Testis (tissue), 3 donors: ENCODE data around the gene GNG2. TPM values are rescaled to one million over a fixed set of nuclear protein-coding genes. Genes with fewer than 3 reads are reported as not detected.

ENCODE experiments used
- DNase-seq: peaks from one replicate; pipeline ENCODE4 v3.0.0-alpha.2; 2019
- H3K27ac ChIP-seq, 2 donors: fragments of 200-600 bp; sonication (generic); one replicate each; pipeline ENCODE4 v1.5.1; 2019
- H3K27me3 ChIP-seq: fragments of 200-600 bp; sonication (generic); one replicate; pipeline ENCODE4 v1.5.1; 2019
- H3K36me3 ChIP-seq: fragments of 200-600 bp; sonication (generic); one replicate; pipeline ENCODE4 v1.5.1; 2017; ENCODE audit warnings: low read depth; ENCODE audit errors: missing control alignments
- H3K4me1 ChIP-seq: fragments of 200-600 bp; sonication (generic); one replicate; pipeline ENCODE4 v1.5.1; 2019
- H3K4me3 ChIP-seq, 2 donors: fragments of 200-600 bp; sonication (generic); one replicate each; pipeline ENCODE4 v1.5.1; 2017 to 2019
- H3K9me3 ChIP-seq: fragments of 200-600 bp; sonication (generic); one replicate; pipeline ENCODE4 v1.5.1; 2017
- POLR2A ChIP-seq: fragments of 450-650 bp; IDR thresholded peaks from one replicate; pipeline ENCODE4 v1.6.1; 2017; ENCODE audit warnings: antibody characterized with exemption, mild to moderate bottlenecking, moderate library complexity
- WGBS, 2 donors: methylation state at CpG; one replicate each; pipeline ENCODE4 v1.1.5; 2018; 5-methylcytosine and 5-hydroxymethylcytosine counted together
- intact Hi-C: fragments of 100-400 bp; cut with DNase I; formaldehyde crosslinking; loops from one replicate; pipeline ENCODE4 v1.15.1; 2023; ENCODE audit warnings: low total_unique reads
- polyA plus RNA-seq: library from polyadenylated mRNA; stranded (reverse); fragments of 350-450 nt; fragmentation: Illumina TruSeq; extraction: RNeasy Lipid Tissue Mini Kit (QIAGEN cat#74804); gene quantifications from one replicate; pipeline ENCODE4 v1.2.3, GENCODE V29; 2014; ENCODE audit warnings: low read depth, low replicate concordance; ENCODE audit not compliant: insufficient read depth
- total RNA-seq, 2 donors: library from RNA; depleted of rRNA; stranded (reverse); fragments of >200 nt; gene quantifications; one replicate each; pipeline ENCODE4 v1.2.3, GENCODE V29; 2016
- TF ChIP-seq, protein P1 (sequence below), 3 experiments: fragments of 450-650 bp in 2 of 3; fragments of 200-600 bp in 1 of 3; sonication (generic) in 1 of 3; IDR thresholded peaks; one replicate each; pipeline ENCODE4 v1.5.1; 2016 to 2019; ENCODE audit warnings: antibody characterized with exemption in 3 of 3, mild to moderate bottlenecking in 2 of 3, moderate library complexity in 1 of 3

Gene GNG2
- total and polyA plus RNA-seq, 3 donors from 2014 or later: 248 to 312 (median 250) TPM

DNA sequence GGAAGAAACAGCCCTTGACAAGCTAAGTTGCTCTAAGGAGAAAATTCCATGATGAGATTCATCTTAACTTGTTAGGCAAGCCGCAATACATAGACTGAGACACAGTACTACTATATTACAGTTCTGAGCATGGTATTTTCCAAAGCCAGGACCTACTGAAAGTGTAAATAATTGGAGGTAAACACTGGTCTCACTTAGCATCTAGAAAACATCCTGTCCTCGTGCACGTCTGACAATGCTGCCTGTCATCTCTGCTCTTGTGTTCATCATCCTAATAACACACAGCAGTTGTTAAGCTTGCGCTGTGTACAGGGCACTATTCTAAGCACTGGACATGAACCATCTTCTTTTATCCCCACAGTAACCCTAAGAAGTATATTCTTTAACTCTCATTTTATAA, 64.2 kb downstream of the GNG2 start:
- 81 to 89% methylated on average over 4 of the region's 4 CpGs for WGBS, 2 donors
- H3K27ac ChIP-seq: peak overlapping the region; percentile 10 to 46

DNA sequence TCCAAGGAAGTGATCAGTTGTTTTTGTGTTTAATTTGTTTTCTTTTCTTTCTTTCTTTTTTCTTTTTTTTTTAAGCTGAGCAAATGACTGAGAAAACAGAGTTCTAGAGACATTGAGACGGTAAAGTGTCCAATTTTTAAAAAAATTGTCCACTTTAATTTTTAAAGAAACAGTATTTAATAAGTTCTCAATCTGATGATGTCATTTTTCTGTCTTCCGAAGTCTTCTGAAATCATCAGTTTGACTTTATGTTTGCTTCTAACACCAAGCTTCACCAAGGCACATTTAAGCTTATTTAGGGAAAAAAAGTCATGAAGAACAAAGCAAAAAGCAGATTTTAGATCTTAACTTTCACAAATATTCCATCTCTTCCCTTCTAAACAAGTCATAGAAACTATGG, 65.6 kb downstream of the GNG2 start:
- DNase-seq: no peak
- no peaks in the 10 kb centered on the region for H3K9me3 ChIP-seq
- H3K4me1 ChIP-seq: peaks cover 43% of the 10 kb centered on the region
- no peaks in the 10 kb centered on the region for H3K36me3 ChIP-seq
- TF ChIP-seq, protein P1, sequence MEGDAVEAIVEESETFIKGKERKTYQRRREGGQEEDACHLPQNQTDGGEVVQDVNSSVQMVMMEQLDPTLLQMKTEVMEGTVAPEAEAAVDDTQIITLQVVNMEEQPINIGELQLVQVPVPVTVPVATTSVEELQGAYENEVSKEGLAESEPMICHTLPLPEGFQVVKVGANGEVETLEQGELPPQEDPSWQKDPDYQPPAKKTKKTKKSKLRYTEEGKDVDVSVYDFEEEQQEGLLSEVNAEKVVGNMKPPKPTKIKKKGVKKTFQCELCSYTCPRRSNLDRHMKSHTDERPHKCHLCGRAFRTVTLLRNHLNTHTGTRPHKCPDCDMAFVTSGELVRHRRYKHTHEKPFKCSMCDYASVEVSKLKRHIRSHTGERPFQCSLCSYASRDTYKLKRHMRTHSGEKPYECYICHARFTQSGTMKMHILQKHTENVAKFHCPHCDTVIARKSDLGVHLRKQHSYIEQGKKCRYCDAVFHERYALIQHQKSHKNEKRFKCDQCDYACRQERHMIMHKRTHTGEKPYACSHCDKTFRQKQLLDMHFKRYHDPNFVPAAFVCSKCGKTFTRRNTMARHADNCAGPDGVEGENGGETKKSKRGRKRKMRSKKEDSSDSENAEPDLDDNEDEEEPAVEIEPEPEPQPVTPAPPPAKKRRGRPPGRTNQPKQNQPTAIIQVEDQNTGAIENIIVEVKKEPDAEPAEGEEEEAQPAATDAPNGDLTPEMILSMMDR (IDR thresholded peaks at IDR 0.05): no peak
- no peak for TF ChIP-seq POLR2A
- 64 to 69% methylated on average over 2 of the region's 2 CpGs for WGBS, 2 donors
- H3K27me3 ChIP-seq: no peaks in the 10 kb centered on the region
- H3K4me3 ChIP-seq: peak overlapping the region in 1 of 2 donors; percentile 1
- H3K27ac ChIP-seq: peak overlapping the region in 1 of 2 donors; percentile 2
- intact Hi-C loops: no loop called here

More for the DNA sequence above, 64.2 kb downstream of the GNG2 start:
- H3K4me1 ChIP-seq: peaks cover 32% of the 10 kb centered on the region
- no peaks in the 10 kb centered on the region for H3K9me3 ChIP-seq
- no peak for DNase-seq
- TF ChIP-seq, protein P1 (IDR thresholded peaks at IDR 0.05): no peak
- no peak for TF ChIP-seq POLR2A
- intact Hi-C loops: no loop called here
- H3K36me3 ChIP-seq: no peaks in the 10 kb centered on the region
- H3K27me3 ChIP-seq: no peaks in the 10 kb centered on the region
- H3K4me3 ChIP-seq: no peak overlapping the region

GRCh38 chr14:51926449-51926848, 66.0 kb downstream of the GNG2 start:
- TF ChIP-seq, protein P1 (IDR thresholded peaks at IDR 0.05): no peak
- no peak for TF ChIP-seq POLR2A
- no peaks in the 10 kb centered on the region for H3K27me3 ChIP-seq
- peak overlapping the region in 1 of 2 donors; percentile 1 for H3K4me3 ChIP-seq
- H3K9me3 ChIP-seq: no peaks in the 10 kb centered on the region
- H3K27ac ChIP-seq: peak overlapping the region; percentile 2 to 7
- intact Hi-C loops: no loop called here
- H3K36me3 ChIP-seq: no peaks in the 10 kb centered on the region
- H3K4me1 ChIP-seq: peaks cover 39% of the 10 kb centered on the region
- WGBS, 2 donors: 61 to 69% methylated on average over 7 of the region's 7 CpGs
- DNase-seq: peak; percentile 49

- Histone ChIP-seq H3K4me3 (no peak overlapping the region), H3K27me3 (no peaks in the 10 kb centered on the region), H3K4me1 (peaks cover 30% of the 10 kb centered on the region), H3K36me3 (no peaks in the 10 kb centered on the region), H3K9me3 (no peaks in the 10 kb centered on the region), H3K27ac (peak overlapping the region; percentile 22 to 53)
- WGBS, 2 donors: 67 to 82% methylated on average over 10 of the region's 10 CpGs
- no peak for DNase-seq
- TF ChIP-seq POLR2A: no peak
- TF ChIP-seq, protein P1 (IDR thresholded peaks at IDR 0.05): no peak
- intact Hi-C loops: no loop called here
Observed at GRCh38 chr14:51928568-51928967, 68.2 kb downstream of the GNG2 start.

GRCh38 chr14:51929166-51929565, 68.8 kb downstream of the GNG2 start:
- TF ChIP-seq POLR2A: no peak
- TF ChIP-seq, protein P1 (IDR thresholded peaks at IDR 0.05): no peak
- H3K27me3 ChIP-seq: no peaks in the 10 kb centered on the region
- H3K36me3 ChIP-seq: no peaks in the 10 kb centered on the region
- no peak overlapping the region for H3K4me3 ChIP-seq
- peak overlapping the region; percentile 22 to 53 for H3K27ac ChIP-seq
- no peaks in the 10 kb centered on the region for H3K9me3 ChIP-seq
- 58 to 63% methylated on average over 4 of the region's 4 CpGs for WGBS, 2 donors
- intact Hi-C loops: no loop called here
- no peak for DNase-seq
- H3K4me1 ChIP-seq: peaks cover 27% of the 10 kb centered on the region
